Transverse colon (tissue), 4 donors: ENCODE measurements around the gene AIF1L.

Experiments used
- EP300 ChIP-seq: sonication (generic); formaldehyde crosslinking; IDR thresholded peaks from one replicate; pipeline ENCODE4 v1.6.1; 2017; ENCODE audit warnings: antibody characterized with exemption, low read depth
- POLR2AphosphoS5 ChIP-seq, 3 donors: sonication (generic); formaldehyde crosslinking; IDR thresholded peaks; one replicate each; pipeline ENCODE4 v1.6.1; 2016; ENCODE audit warnings: antibody characterized with exemption in 3 of 3
- TF ChIP-seq, protein P1 (sequence below), 5 experiments: fragments of 200-600 bp in 3 of 5; fragments of 450-650 bp in 2 of 5; sonication (generic) in 3 of 5; IDR thresholded peaks; 1 replicate in 2 of 5; 2 replicates in 3 of 5; pipeline ENCODE4 v1.5.1; 2016 to 2017; ENCODE audit warnings: antibody characterized with exemption in 5 of 5, inconsistent platforms in 3 of 5, mild to moderate bottlenecking in 2 of 5, moderate library complexity in 1 of 5

DNA sequence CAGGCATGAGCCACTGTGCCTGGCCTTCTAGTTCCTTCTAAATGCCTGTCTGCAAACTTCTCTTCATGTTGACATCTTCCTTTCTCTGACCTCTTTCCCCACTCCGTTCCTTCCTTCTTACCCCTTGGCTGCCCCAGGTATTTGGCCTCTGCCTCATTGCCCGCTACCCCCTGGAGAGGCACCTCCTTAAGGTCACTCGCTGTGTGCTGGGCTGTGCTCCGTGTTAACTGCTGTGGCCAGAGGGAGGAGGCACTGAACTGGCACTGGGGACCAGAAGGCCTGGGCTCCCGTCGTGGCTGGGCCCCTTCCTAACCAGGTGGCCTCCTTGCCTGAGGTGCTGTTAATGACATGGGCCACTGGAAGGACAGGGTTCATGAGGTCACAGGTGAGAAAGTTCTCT, 48.0 kb upstream of the AIF1L start:
- TF ChIP-seq EP300 = no peak
- TF ChIP-seq, protein P1, sequence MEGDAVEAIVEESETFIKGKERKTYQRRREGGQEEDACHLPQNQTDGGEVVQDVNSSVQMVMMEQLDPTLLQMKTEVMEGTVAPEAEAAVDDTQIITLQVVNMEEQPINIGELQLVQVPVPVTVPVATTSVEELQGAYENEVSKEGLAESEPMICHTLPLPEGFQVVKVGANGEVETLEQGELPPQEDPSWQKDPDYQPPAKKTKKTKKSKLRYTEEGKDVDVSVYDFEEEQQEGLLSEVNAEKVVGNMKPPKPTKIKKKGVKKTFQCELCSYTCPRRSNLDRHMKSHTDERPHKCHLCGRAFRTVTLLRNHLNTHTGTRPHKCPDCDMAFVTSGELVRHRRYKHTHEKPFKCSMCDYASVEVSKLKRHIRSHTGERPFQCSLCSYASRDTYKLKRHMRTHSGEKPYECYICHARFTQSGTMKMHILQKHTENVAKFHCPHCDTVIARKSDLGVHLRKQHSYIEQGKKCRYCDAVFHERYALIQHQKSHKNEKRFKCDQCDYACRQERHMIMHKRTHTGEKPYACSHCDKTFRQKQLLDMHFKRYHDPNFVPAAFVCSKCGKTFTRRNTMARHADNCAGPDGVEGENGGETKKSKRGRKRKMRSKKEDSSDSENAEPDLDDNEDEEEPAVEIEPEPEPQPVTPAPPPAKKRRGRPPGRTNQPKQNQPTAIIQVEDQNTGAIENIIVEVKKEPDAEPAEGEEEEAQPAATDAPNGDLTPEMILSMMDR (IDR thresholded peaks at IDR 0.05) = no peak
- TF ChIP-seq POLR2AphosphoS5 (IDR thresholded peaks at IDR 0.05) = no peak
